Measurements from ENCODE around the gene HMGCLL1.

HMGCLL1 gene

GRCh38 chr6:55438203-55438602 lies 140.8 kb downstream of the HMGCLL1 start:
- no peak for DNase-seq

- DNase-seq, result no peak
These were observed 141.9 kb downstream of the HMGCLL1 start for GRCh38 chr6:55437141-55437540.

GRCh38 chr6:55433446-55434130 lies 145.4 kb downstream of the HMGCLL1 start:
- no peak for DNase-seq

- no peak for DNase-seq
These were observed 155.1 kb downstream of the HMGCLL1 start for GRCh38 chr6:55423933-55424332.

GRCh38 chr6:55410674-55411073 lies 168.3 kb downstream of the HMGCLL1 start:
- no peak for DNase-seq

- no peak for DNase-seq
These were observed 173.3 kb downstream of the HMGCLL1 start for GRCh38 chr6:55405474-55406235.

GRCh38 chr6:55399351-55399750 lies 179.6 kb downstream of the HMGCLL1 start:
- DNase-seq, result no peak

- no peak for DNase-seq
These were observed 181.0 kb downstream of the HMGCLL1 start for GRCh38 chr6:55397986-55398385.

GRCh38 chr6:55395871-55396270 lies 183.1 kb downstream of the HMGCLL1 start:
- DNase-seq, result no peak

GRCh38 chr6:55388211-55388610 lies 190.8 kb downstream of the HMGCLL1 start:
- DNase-seq, result no peak
